ENCODE results near the gene SPTBN4.
"Not testable (repeated sequence)": the region's sequence is repeated elsewhere in the genome, so short reads cannot be mapped to it uniquely, and the experiment has no call there.

SPTBN4 gene

DNA sequence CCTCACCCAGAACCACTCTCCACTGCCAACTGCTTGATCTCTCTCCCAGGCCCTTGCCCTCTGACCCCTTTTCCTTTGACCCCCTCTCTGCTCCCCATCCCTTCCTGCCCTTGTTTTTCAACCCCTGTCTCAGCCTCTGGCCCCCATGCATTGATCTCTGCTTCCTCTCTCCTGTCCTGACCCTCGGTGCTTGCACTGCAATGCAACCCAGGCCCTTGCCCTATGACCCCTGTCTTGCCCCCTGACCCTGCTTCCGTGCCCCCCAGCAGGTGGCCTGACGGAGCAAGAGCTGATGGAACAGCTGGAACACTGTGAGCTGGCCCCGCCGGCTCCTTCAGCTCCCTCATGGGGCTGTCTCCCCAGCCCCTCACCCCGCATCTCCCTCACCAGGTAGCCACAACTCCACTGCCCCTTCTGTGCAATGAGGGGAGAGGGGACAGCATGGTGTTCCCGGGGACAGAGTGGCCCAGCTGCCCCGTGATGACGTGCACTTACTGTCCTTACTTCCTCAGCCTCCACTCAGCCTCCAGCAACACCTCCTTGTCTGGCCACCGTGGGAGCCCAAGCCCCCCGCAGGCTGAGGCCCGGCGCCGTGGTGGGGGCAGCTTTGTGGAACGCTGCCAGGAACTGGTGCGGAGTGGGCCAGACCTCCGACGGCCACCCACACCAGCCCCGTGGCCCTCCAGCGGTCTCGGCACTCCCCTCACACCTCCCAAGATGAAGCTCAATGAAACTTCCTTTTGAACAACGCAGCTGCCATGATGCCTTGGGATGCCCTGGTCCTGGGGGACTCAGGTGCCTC, 123.9 kb downstream of the SPTBN4 start:
- DNase-seq, result no peak

DNA sequence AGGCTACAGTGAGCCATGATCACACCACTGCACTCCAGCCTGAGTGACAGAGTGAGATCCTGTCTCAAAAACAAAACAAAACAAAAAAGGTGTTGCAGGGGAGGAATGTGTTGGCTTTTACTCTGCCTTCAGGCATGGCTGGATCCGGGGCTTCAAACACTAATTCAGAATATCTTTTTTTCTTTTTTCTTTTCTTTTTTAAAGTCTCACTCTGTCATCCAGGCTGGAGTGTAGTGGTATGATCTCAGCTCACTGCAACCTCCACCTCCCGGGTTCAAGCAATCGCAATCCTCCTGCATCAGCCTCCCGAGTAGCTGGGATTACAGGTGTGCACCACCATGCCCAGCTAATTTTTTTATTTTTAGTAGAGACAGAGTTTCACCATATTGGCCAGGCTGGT, 124.9 kb downstream of the SPTBN4 start:
- not testable (repeated sequence) for DNase-seq

DNA sequence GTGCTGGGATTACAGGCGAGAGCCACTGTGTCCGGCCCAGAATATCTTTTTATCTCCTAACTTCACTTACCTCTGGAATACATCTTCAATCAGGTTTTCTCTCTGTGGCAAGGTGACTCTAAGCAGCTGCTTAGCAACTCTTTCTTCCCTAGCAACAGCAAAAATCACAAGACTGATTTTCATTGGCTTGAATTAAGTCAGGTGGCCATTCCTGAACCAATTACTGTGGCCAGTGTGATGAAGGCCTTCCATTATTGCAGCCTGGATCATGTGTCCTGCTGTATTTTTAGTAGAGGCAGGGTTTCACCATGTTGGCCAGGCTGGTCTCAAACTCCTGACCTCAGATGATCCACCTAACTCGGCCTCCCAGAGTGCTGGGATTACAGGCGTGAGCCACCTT, 125.4 kb downstream of the SPTBN4 start:
- DNase-seq, result no peak

DNA sequence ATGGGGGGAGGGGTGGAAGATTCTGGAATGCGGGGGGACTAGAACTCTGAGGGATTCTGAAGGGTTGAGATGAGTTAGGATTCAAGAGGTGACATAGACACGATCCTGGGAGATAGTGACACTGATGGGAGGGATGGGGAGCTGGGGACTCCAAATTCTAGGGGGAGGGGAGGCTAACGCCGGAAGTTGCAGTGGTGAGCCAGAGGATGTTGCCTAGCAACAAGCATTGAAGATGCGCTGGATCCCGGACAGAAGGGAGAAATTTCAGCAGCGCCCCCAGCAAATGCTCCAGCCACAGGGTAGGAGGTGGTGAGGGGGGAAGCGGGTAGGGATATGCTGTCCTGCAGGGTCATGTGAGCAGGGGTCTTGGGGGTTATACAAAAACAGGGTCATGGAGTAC, 127.5 kb downstream of the SPTBN4 start:
- DNase-seq, result no peak

DNA sequence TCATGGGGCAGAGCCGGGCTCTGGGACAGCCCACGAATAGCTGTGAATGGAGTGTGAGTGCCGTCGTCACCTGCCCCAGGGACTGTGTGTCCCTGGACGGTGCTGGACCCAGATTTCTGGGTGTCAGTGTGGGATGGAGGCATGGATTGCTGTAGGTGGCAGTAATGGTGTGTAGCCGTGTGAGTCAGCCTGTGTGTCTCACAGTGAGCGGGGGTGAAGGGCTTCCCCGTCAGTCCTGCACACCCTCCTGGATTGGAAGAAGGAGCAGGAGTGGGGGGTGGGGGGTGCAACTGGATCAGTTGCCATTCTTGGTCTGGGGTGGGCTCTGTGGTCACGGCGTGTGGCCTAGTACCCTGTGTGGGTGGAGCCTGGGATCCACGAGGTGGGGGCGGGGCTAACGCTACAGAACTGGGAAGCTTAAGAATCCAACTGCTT, 127.9 kb downstream of the SPTBN4 start:
- no peak for DNase-seq

DNA sequence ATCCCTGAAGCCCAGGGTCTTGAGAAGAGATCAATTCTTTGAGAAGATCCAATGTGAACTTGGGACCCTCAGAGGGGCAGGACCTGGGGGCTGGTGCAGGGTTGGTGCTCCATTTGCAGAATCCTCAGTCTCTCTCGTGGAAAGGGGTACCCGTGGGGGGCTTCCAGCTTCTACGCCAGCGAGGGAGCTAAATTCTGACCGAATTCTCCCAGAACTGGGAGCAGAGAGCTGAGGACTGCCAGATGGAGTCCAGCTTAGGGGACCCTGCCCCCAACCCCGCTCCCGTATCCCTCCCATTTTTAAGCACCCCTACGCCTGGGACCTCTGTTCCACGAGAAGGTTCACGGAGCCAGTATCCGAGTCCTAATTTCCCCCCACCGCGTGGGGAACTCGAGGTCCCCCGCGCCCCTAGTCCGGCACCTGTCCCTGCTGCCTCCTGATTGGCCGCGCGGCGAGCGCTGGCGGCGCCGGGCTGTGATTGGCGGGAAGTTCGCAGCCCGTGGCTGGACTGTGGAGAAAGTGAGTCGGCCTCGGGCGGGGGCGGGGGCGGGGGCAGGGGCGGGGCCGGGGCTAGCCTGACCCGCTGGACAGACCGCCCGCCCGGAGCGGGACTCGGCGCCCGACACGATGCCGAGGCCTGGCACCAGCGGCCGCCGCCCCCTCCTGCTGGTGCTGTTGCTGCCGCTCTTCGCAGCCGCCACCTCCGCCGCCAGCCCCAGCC, 130.0 kb downstream of the SPTBN4 start:
- no peak for DNase-seq

DNA sequence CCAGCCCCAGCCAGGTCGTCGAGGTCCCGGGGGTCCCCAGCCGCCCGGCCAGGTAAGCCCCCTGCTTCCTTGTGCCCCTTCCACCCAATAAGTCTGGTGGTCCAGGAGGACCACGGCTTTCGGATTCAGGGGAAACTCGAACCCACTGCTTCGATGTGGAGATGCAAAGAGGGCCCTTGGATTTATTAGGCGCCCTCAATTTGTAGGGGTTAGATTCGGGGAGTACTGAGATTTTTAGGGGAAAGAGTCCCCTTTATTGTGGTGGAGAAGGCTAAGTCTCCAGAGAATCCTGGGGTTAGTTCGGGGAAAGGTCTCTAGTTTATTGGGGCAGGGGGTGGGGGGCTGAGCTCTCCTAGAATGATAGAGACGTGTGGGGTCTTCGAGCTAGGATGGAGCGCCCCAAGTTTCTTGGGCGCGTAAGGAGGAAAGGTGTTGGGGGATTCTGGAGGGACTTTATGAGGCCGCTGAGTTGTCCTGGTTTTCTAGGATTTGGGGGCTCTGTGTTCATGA, 130.6 kb downstream of the SPTBN4 start:
- no peak for DNase-seq

DNA sequence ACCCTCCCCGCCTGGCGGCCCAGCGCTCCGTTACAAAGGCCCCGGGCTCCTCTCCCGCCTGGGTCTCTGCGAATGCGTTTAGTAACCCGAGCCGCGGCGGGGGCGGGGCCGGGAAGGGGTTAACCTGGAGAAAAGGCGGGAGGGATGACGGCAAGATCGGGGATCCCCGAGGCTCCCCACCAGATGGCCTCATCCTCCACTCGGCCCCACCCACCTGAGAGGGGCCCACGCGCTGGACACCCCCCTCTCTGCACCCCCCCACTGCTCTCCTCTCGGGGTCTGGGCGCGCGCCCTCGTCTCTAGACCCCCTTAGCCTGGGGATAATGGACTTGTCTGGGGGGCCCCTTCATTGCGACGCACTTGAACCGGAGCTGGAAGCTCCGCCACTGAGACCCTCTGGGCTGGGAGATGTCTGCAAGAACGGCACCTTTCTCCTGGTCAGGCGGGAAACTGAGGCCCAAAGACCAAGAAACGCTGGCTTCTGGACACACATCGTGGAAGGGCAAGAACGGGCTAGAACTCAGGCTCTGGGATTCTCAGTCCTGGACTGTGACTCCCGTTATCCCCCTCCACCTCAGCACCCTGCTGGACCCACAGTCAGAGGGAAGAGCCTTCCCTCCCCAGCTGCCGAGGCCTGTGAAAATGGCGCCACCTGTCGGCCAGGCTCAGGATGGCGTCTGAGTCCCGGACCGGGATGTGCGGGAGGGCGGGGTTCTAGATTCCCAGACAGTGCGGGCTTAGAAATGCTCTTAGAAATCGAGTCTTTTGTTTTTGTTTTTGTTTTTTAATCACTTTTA, 131.5 kb downstream of the SPTBN4 start:
- peak; percentile 50 for DNase-seq

DNA sequence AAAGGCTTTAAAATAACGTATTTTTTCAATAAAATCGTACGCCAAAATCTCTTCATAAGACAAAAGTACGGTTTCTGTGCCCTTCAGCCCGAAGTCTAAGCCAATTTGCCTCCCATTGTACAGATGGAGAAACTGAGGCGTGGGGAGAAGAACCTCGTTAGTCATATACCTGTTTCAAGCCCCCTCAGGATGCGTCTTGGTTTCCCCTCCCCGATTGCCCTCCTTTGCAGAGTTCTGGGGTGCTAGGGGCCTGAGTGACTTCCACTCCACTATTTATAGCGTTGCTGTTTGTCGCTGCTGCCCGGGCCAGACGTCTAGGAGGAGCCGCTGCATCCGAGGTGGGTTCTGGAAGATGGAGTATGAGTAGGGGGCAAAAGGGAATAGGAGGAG, 132.1 kb downstream of the SPTBN4 start:
- DNase-seq, result no peak

DNA sequence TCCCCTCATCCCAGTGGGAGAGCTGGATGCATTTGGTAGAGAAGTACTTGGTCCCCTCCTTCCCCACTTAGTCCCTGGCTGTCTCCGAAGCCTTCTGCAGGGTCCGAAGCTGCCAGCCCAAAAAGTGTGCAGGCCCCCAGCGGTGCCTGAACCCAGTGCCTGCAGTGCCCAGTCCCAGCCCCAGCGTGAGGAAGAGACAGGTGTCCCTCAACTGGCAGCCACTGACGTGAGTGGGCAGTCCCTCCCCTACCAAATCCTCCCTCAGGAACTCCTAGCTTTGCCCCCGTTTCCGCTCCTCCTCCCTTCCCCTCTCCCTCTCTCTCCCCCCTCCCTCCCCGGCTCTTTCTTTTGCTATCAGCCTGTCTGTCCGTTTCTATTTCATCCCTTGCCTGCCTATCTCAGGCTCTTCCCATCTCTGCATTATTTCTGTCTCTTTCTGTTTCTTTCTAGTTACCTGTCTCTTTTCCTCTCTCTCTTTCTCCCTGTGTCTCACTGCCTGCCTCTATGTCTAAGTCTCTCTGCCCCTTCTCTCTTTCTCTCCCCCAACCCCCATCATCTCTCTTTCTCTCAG, 132.6 kb downstream of the SPTBN4 start:
- DNase-seq, result no peak

DNA sequence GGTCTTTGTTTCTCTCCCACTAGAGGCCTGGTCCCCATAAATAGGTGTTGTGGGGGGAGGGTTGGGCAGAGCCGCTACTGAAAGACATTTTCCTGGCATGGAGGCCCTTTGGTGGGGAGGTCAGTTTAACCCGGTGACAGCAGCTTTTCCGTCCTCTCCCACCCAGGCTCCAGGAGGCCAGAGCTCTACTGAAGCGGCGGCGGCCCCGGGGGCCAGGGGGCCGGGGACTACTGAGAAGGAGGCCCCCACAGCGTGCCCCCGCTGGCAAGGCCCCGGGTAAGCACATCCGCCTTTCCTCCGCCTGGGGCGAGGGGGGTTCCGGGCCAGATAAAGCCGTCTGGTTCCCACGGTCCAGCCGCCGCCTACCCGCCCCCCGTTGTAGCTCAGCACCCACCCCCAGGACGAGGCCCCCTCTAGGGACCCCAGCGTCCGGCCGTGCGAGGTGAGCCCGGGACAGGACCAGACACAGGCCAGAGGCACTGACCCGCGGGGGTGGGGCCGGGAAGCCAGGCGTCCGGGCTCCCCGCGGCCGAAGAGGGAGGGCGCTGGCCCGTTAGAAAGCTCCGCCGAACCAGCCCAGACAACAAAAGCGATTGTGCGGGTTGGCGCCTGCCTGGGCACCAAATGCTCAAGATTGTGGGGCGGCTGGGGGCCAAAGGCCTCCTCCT, 133.2 kb downstream of the SPTBN4 start:
- DNase-seq, result no peak

DNA sequence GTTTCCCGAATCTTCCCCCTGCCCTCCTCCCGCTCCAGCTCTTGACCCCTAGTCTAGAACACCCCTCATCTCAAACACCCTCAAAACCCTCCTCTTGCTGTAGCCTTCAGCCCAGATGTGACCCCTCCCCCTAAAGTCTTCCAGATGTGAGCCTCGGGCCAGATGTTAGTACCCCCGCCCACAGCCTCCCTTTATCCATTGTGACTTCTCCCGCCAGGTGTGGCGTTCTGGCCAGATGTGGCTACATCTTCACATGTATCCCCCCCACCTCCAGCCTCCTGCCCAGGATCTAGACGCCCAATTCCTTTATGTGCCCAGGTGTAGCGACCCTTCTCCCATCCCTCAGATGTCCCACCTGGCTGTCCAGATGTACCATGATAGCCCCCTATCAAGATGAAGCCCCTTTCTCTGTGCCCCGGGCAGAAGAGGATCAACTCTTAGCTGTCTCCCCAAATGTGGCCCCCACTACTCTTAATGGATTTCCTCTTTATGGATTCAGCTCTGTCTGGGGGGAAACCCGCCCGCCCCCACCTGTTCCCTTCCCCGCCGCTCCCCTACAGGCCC, 133.9 kb downstream of the SPTBN4 start:
- DNase-seq, result no peak

DNA sequence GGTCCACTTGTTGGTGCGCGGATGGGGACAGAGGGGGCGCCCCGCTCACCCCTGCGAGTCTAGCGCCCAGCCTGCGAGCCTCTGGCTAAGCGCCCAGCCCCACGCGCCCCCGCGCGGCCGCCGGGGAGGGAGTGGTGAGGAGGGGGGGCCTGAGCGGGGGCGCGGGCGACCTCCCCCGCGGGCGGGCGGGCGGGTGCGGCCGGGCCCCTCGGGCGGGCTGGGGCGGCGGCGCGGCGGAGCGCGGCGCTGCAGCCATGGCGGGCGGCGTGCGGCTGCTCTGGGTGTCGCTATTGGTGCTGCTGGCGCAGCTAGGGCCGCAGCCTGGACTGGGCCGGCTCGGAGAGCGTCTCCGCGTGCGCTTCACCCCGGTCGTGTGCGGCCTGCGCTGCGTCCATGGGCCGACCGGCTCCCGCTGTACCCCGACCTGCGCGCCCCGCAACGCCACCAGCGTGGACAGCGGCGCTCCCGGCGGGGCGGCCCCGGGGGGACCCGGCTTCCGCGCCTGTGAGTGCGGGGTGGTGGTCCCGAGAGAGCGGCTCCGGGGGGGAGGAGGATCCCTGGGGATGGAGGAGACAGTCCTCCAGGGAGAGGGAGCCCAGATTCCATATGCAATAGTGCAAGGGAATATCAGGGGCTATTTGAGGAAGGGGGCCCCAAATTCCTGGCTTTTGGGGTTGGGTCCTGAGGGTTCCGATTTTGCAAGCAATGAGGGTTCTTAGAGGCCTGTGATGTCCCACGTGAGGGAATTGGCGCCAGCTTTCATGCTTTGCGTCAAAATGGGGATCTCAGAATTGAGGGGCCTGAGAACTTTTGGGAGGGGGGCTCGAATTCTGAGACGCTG, 134.6 kb downstream of the SPTBN4 start, which contains the start of gene LTBP4:
Gene LTBP4, plus strand, starts transcription at position 236 of the 841 bp plus-strand sequence. Its CDS starts 19 bp downstream, at position 255.
- no peak for DNase-seq

DNA sequence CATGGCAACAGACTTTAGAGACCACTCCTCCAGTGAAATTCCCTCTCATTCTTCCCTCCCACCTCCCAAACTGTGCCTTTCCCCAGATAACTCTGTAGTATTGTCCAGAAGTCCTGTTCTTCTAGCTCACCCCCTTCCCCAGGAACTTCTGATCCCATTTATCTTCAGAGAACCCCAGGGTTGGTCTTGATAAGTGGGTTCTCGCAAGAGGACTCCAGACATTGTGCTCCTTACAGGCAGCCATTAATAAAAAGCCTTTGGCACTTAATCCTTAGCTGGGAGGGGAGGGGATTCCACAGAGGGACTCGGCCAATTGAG, 136.2 kb downstream of the SPTBN4 start:
- DNase-seq, result no peak

DNA sequence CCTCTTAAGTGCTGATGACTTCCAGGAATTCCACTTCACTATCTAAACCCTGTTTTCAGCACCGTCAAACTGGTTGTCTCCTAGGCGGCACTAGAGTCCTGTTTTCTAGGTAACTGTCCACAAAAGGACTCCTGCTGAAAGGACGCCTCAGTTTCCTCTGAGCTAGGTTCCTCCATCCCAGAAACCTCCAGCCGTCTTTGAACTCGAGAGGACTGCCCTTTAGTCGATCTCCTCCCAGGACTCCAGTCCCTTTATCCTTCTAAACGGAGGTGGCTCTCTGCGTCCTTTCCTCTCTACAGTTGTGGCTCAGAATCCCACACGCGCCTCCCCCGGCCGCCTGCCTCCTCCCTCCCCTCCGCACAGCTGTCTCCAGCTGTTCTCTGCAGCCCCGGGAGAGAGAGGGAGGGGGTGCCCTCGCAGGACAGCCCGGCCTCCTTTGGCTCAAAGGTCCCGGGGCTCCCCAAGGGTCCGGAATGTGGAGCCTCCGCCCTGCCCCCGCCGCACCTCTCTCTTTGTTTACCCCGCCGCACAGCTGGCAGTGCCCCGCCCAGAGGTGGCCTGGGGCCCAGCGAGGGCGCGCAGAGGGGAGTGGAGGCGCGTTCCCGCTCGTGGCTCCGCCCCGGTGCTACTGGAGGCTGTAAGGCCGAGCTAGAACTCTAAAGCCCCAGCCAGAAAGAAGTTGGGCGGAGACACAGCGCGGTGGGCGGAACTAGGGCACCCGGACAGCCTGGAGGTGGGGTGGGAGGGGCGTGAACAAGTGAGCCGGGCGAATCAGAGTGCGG, 136.8 kb downstream of the SPTBN4 start:
- no peak for DNase-seq

DNA sequence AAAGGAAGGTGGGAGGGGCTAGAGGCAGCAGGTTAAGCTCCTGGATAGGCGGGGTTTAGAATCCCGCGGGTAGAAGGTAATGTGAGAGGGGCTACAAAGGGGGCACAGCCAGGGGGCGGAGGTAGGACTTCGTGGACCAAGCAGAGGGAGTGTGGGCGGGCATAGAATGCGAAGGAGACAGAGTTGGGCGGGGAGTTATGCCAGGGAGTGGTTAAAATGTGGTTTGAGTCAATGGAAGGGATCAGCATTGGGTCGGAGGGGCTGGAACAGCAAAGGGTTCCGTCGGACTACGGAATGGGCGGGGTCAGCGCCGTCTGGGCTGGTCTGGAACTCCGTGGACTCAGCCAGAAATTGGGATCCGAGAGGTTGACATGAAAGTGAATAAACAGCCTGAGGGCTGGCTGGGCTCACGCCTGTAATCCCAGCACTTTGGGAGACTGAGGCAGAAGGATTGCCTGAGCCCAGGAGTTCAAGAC, 137.4 kb downstream of the SPTBN4 start:
- DNase-seq, result no peak

DNA sequence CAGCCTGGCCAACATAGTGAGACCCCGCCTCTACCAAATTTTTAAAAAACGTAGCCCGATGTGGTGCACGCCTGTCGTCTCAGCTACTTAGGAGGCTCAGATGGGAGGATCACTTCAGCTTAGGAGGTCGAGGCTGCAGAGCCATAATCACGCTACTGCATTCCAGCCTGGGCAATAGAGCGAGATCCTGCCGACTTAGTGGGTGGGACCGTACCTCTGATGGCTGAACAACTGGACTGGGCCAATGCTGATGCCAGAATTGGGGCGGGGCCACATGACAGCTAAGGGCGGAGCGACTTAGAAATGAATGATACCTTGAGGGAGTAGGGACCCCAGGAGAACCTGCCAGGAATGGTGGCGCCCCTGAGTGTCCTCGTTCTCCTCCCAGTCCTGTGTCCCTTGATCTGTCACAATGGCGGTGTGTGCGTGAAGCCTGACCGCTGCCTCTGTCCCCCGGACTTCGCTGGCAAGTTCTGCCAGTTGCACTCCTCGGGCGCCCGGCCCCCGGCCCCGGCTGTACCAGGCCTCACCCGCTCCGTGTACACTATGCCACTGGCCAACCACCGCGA, 137.9 kb downstream of the SPTBN4 start:
- DNase-seq, result no peak

DNA sequence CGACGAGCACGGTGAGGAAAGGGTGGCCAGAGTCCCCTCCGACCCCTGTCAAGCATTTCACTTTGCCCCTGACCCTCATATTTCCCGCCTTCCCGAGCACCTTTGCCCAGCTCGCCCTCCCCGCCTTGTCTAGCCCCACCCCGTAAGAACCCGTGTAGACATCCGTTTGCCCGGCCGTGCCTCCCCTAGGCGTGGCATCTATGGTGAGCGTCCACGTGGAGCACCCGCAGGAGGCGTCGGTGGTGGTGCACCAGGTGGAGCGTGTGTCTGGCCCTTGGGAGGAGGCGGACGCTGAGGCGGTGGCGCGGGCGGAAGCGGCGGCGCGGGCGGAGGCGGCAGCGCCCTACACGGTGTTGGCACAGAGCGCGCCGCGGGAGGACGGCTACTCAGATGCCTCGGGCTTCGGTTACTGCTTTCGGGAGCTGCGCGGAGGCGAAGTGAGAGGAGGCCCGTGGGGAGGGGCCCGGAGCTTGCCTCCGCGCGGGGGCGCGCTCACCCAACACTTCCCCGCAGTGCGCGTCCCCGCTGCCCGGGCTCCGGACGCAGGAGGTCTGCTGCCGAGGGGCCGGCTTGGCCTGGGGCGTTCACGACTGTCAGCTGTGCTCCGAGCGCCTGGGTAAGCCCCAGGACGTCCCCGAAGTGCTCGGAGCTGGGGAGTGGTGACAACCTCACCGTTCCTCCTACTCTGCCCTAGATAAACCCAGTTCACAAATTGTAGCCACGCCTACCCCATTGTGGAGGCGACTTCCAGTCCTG, 138.6 kb downstream of the SPTBN4 start:
- DNase-seq, result no peak
